ENCODE data around the gene MAP3K8. TPM values are rescaled to one million over a fixed set of nuclear protein-coding genes. Genes with fewer than 3 reads are reported as not detected.
A peak's percentile ranks its signal among the peaks of the same experiment; 100 is the strongest.

MAP3K8 gene
- total and polyA plus RNA-seq, 8 donors = 8.2 to 57.3 (median 12.4) TPM

DNA sequence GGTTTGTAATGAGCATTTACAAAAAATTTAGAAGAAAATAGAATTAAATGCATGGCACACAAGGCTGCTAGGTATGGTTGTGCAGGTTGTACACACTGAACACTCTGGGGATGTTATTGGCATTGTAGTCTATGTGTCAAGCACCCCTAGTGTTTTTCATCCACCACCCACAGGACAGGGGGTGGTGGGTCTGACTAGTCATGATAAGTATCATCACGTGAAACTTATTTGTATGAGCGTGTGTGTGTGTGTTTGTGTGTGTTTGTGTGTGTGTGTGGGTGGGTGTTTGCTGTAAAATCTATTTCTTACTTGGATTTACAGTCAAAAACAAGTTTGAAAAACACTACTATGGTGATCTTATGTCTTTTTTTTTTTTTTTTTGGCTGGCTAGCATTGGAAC lies 66.5 kb downstream of the MAP3K8 start:
- DNase-seq (no peak), ATAC-seq (no peak)
- no peaks in the 10 kb centered on the region for H3K27me3 ChIP-seq
- intact Hi-C loops (cut with DNase I) = no loop called here
- H3K27ac ChIP-seq = no peak overlapping the region
- H3K4me1 ChIP-seq = peaks cover 0 to 48% of the 10 kb centered on the region in 2 donors
- H3K9me3 ChIP-seq = no peaks in the 10 kb centered on the region
- no peaks in the 10 kb centered on the region for H3K36me3 ChIP-seq
- no peak overlapping the region for H3K4me3 ChIP-seq
- no peak for TF ChIP-seq CTCF (IDR thresholded peaks at IDR 0.05)

DNA sequence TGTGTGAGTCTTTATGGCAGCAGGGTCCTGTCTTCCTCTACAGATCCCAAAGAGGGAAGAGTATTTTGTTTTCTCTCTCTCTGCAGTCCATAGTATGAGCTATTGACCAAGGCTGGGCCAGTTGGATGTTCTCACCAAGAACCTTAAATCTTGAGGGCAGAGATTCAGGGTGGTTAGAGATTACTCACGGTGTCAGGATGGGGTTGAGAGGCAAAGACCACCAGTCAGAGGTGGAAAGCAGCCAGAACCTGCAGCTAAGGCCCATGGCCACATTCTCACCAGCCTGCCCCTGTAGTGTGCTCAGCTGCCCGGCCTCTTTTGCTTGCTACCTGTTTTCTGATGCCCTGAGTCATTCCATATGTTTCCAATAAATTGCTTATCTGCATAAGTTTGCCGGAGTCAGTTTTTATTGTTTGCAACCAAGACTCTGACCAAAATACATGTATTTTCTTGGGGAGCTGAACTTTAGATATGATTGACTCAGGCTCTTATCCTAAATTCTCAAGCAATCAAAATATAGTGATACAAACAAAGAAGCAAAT lies 67.0 kb downstream of the MAP3K8 start:
- Histone ChIP-seq H3K4me3 (no peak overlapping the region), H3K27ac (no peak overlapping the region), H3K9me3 (no peaks in the 10 kb centered on the region), H3K4me1 (peaks cover 0 to 53% of the 10 kb centered on the region in 2 donors), H3K27me3 (no peaks in the 10 kb centered on the region), H3K36me3 (no peaks in the 10 kb centered on the region)
- no peak for DNase-seq
- no peak for TF ChIP-seq CTCF (IDR thresholded peaks at IDR 0.05)
- no peak for ATAC-seq
- intact Hi-C loops (cut with DNase I) = no loop called here

DNA sequence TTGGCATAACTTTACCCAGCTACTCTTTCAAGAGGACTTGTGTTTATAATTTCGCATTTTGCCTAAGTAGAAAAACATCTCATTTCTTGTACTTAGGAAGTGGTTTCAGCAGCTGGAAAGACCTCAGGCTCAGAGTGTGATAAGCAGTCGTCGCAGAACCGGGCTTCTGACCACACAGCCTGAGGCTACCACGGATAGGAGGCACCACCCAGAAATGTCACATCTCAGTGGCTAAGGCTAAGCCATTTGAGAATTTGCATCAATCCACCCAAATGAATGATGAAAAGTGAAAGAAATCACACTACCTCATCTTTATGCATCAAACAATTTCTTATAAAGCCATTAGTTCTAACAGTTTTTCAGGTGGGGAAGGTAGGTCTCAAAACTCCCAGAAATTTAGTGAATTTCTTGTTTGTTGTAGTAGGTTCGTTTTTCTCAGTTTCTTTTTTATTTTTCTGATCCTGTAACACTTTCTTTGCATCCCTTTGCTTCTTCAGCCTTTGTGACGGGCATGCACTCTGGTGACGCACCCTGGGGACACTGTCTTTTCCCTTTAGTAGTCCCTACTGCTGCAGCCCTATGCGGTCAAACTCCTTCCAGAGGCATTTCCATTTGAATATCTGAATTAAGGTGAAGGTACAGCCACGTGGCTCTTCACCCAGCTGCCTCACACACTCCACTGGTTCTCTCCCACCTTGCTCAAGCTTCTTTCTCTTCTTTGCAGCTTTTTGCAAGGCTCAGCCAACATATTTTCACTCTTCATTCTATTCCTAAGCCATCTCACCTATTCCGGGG lies 68.5 kb downstream of the MAP3K8 start:
- DNase-seq = no peak
- ATAC-seq = peak; percentile 54

GRCh38 chr10:30503700-30504266 lies 69.8 kb downstream of the MAP3K8 start:
- no peak for ATAC-seq
- intact Hi-C loops (cut with DNase I) = no loop called here

More for the DNA sequence above, 68.5 kb downstream of the MAP3K8 start:
- Histone ChIP-seq H3K9me3 (no peaks in the 10 kb centered on the region), H3K27me3 (no peaks in the 10 kb centered on the region), H3K4me3 (no peak overlapping the region), H3K27ac (peak overlapping the region in 1 of 2 donors; percentile 16), H3K36me3 (no peaks in the 10 kb centered on the region), H3K4me1 (peaks cover 0 to 59% of the 10 kb centered on the region in 2 donors)
- intact Hi-C loops (cut with DNase I) = no loop called here
- TF ChIP-seq CTCF (IDR thresholded peaks at IDR 0.05) = no peak

More at GRCh38 chr10:30503700-30504266, 69.8 kb downstream of the MAP3K8 start:
- Histone ChIP-seq H3K36me3 (no peaks in the 10 kb centered on the region), H3K4me3 (no peak overlapping the region), H3K27me3 (no peaks in the 10 kb centered on the region), H3K4me1 (peaks cover 0 to 48% of the 10 kb centered on the region in 2 donors), H3K27ac (no peak overlapping the region), H3K9me3 (no peaks in the 10 kb centered on the region)
- DNase-seq = no peak
- TF ChIP-seq CTCF (IDR thresholded peaks at IDR 0.05) = no peak
